Hypothalamus (tissue), 51 donors: ENCODE data around the gene TRABD2B.

Source experiments
- DNase-seq, 51 donors: peaks; one replicate each; lab custom pipeline; 2025; lab: John Stamatoyannopoulos, UW

Gene TRABD2B

GRCh38 chr1:48023488-48023887 lies 26.3 kb upstream of the TRABD2B start:
- no peak for DNase-seq

- DNase-seq: no peak
Observed at GRCh38 chr1:48022306-48022705, 25.1 kb upstream of the TRABD2B start.

DNA sequence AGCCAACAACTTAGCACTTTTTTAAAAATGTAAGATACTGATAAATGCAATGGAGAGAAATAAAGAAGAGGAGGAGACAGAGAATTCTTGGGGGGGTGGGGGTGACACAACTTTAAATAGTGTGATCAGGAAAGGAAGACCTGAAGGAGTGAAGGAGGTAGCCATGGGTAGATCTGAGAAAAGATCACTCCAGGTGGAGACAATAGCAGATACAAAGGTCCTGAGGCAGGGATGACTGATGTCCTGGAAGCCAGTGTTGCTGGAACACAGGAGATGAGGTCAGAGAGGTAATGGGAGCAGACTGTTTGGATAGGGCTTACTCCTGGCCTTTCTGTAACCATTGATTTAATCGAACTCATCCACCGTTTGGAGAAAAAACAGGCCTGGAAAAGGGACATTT lies 24.6 kb upstream of the TRABD2B start:
- DNase-seq: no peak

GRCh38 chr1:48019714-48020315 lies 22.6 kb upstream of the TRABD2B start:
- peak in 3 of 51 donors; percentile 7 to 12 (median 8) for DNase-seq

GRCh38 chr1:48018799-48019198 lies 21.6 kb upstream of the TRABD2B start:
- no peak for DNase-seq

GRCh38 chr1:48017716-48018115 lies 20.5 kb upstream of the TRABD2B start:
- DNase-seq: no peak

DNA sequence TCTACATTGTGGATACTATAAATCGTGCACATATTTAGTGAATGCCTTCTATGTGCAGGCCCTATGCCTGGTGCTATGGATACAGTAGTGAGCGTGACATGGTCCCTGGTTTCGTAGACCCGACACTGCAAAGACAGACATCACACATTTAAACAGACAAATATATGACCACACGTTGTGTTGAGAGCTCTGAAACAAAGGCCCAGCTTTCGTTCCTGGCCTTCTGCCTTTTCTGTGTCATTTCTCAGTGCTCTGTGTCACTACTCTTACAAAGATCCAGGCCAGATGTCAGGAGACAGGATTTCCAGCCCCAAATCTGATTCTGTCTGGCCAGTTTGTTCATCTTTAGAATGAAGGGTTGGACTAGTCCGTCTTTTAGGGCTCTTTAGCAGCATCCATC lies 19.3 kb upstream of the TRABD2B start:
- no peak for DNase-seq

DNA sequence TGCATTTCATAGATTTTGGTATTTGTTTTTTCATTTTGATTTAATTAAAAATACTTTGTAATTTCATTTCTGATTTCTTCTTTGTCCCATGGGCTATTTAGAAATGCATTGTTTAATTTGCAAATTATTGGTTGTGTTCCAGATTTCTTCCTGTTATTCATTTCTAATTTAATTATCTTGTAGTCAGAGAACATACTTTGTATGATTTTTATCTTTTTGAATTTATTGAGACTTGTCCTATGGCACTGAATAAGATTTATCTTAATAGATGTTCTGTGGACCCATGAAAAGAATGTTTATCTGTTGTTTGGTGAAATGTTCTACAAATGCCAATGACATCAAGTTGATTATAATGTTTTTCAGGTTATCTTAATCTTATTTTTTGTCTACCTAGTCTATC lies 16.1 kb upstream of the TRABD2B start:
- DNase-seq: no peak

- no peak for DNase-seq
Observed at GRCh38 chr1:48007047-48007446, 9.9 kb upstream of the TRABD2B start.

DNA sequence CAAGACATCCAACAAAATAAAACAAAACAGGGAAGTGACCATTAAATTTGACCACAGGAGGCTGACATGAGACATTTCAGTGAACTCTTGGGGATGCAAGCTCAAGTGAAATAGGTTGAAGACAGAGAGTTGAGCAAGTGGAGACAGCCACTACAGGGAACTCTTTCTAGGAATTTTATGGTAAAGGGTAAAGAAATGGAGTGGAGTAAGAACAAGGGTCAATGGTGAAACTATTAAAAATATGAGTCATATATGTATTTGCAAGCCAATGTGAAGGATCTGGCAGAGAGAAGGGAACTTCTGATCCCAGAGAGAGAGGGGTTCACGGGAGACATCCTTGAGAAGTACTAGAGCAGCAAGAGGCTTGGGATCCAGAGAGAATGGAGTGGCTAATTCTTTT lies 9.1 kb upstream of the TRABD2B start:
- DNase-seq: no peak

- no peak for DNase-seq
Observed at GRCh38 chr1:48005253-48006117, 8.3 kb upstream of the TRABD2B start.

DNA sequence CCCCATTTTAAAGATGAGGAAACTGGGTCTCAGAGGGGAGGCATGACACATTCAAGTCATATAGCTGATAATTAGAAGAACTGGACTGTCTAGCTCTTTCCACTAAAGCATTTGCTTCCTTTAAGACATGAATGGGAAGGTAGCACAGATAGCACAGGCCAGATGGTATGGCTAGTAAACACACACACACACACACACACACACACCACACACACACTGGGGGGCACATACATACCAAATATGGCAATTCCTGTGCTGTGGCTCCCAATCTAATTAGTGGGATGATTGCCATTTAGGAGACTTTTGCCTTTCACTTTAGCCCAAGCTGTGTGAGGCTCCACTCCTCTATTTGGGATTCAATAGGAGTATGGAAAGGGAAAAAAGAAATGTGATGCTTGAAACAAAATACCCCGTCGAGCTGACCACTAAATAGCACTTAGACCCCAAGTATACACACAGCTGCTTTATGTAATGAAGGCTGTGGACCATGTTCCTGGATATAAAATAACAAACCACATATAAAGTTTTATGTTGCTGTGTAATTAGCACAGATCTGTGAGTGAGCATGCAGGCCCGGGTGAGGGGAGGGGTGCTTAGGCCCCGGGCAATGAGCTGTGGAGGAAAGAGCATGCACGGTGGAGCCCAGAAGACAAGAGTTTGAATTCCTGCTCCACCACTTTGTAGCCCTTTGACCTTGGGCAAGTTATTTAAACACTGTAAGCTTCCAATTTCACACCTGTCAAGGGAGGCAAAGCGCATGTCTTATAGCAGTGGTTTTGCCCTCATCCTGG lies 6.8 kb upstream of the TRABD2B start:
- no peak for DNase-seq

DNA sequence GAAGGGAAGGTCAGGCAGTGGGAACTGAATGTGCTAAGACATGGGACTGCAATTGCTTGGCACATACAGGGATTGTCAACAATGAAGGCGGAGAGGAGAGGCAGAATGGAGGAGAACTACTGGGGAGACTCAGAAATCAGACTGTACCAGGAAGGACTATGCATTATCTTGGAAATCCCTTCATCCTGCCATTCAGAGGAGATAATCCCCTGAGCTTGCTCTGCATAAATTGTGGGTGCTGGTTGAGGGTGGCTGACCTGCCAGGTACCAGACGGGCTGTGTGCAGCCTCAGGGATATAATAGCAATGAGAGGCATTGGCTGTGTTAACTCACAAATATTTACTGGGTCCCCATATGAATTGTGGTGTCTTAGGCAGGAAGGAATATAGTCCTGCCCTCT lies 5.0 kb upstream of the TRABD2B start:
- DNase-seq: no peak

GRCh38 chr1:48001696-48002095 lies 4.5 kb upstream of the TRABD2B start:
- no peak for DNase-seq

DNA sequence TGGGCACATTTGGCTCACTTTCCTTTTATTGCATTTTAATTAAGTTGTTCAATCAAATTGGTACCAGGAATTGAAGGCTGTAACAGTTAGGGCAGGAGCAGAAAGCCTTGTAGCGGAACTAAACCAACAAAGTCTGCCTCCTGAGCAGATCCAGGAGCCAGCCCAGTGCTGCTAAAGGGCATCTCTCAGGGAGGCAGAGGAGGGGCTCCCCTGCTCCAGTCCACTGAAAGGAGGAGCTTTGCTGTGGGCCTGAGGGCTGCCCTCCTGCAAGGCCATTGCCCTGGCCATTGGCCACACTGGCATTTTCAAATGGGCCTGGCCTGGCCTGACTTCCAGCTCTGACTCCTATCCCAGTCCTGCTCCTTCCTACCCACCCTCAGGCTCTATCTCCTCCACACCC lies 3.7 kb upstream of the TRABD2B start:
- DNase-seq: no peak

DNA sequence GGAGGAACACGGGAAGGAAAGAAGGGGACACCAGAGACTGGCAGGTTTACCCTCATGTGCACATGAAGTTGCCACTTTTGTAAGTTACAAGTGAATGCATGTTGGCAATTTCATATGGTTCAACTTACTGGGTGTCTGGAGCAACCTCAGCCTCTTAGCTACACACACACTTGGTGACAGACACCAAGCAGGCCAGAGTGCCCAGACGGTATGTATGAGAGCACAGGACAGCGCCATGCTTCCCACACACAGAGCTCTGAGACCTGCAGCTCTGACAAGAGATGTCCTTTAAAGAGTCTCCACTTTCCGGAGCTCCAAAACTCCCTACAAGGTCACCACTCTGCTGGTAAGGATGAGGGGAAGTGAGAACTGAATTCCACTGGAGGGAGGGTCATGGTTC lies 1.9 kb upstream of the TRABD2B start:
- no peak for DNase-seq

DNA sequence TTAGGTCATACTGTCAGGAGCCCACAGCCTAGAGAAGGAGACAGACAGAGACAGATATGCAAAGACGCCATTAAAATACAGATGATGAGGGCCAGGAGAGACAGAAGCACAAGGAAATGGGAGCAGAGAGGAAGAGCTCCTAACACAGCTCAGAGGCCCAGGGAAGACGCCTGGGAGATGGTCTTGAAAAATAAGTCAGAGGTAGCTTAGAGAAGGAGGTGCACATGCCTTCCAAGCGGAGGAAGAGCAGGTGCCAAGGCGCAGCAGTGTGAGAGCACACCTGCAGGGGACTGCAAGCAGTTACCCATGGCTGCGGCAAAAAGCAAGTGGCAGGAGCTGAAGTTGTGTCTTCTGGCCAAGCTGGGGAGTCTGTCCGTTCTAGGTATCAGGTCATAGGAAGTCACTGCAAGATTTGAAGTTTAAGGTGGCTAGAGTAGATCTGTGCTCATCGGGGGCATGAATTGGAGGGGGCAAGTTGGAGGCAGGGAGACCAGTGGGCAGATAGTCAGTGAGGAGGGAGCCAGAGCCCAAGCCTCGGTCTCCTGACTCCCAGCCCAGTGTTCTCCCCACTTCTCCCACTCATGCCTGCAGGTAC lies 1.3 kb upstream of the TRABD2B start:
- DNase-seq: no peak

DNA sequence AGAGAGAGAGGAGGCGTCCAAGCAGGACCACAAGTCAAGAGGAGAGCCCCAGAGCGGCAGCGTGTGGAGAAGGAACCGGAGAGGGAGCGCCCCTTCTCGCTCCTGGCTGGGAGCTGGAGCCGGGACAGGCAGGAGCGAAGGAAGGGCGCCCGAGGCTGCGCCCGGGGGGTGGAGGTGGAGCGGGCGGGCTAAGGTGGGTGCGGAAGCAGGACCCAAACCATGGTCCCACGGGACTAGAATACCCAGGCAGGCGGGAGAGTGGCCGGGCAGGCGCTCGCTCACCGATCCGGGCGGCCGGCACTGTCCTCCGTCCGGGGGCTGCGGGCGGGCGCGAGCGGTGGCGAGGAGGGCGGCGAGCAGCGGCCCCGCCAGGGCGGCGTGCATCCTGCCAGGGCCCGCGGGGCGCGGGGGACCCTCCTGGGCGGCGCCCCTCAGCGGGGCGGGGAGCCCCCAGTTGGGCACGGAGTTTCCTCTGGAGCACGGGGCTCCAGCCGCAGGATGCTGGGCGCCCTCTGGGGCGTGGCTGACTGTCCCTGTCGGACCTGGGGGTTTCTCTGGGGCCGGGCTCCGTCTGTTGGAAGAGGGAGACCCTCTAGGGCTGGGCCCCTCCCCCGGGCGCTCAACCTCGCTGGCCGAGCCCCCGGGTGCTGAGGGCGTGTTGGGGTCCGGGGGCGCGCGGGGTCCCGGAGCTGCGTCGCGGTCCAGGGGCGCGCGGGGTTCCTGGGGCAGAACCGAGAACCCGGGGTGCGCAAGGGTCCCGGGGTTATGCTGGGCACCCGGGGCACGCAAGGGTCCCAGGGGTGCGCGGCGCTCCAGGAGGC lies 569 bp downstream of the TRABD2B start:
- DNase-seq: peak in 1 of 51 donors; percentile 9

DNA sequence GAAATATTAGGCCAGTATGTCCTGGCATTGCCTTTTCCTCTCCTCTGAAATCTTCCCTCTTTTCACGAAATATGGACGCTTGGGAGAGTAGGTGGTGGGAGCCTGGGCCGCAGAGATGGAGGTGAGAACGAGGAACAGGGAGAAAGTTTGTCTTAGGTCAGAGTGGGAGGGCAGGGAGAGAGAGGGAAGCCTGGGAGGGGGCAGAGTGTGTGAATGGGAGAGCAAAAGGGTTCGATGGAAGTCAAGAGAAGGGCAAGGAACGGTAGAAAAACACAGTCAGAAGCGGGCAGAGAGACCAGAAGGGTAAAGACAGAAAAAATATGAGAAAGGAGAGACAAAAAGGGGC lies 1.2 kb downstream of the TRABD2B start:
- DNase-seq: no peak

DNA sequence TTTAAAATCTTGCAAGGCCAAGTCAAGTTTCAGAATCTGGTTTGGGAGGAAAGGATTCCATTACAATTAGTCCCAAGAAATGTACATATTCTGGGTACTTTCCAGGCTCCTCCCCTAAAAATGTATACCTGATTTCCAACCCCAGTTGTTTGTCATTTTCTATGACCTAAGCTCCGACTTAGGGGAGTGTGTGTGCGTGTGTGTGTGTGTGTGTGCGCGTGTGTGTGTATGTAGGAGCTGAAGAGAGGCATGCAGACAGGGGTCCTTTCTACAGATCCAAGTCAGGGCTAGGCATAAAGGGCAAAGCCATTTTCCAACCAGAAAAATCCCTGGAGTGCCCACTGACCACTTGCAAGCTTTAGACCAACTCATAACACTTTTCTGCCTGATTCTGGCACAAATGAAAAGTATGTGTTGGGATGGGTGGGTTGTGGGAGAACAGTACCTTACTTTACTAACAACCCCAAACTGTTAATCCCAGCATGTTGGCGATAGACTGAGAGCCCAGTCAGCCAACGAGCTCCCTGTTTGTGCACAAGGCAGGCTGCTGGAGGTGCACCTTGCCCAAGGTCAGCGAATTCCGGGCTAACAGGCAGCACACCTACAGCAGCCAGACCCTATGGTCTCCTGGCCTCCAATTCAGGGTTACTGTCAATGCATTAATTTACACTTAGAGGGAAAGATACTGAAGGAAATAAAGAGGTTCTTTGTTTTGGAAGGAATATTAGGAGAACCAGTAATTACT lies 1.7 kb downstream of the TRABD2B start:
- no peak for DNase-seq
